Measurements from ENCODE around the gene GNGT2.
A peak's percentile ranks its signal among the peaks of the same experiment; 100 is the strongest.
"Not testable (repeated sequence)": the region's sequence is repeated elsewhere in the genome, so short reads cannot be mapped to it uniquely, and the experiment has no call there.

GNGT2 gene

DNA sequence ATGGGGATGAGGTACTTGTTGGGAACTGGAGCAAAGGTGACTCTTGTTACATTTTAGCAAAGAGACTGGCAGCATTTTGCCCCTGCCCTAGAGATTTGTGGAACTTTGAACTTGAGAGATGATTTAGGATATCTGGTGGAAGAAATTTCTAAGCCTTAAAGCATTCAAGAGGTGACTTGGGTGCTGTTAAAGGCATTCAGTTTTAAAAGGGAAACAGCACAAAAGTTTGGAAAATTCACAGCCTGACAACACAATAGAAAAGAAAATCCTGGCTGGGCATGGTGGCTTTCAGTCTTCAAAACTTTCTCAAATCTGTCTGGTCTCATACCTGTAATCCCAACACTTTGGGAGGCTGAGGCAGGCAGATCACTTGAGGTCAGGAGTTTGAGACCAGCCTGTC, 25.9 kb downstream of the GNGT2 start:
- H3K36me3 ChIP-seq (ENCODE audit: control insufficient read depth in 1 of 2, insufficient read depth in 2 of 2, low read length in 2 of 2); H3K27me3 ChIP-seq (ENCODE audit: low read depth, low read length); H3K9me3 ChIP-seq (ENCODE audit: control insufficient read depth in 1 of 2, low read length in 2 of 2); H3K4me3 ChIP-seq (ENCODE audit: low read depth in 1 of 2, low read length in 2 of 2); H3K4me1 ChIP-seq (ENCODE audit: control insufficient read depth in 1 of 2, insufficient read depth in 2 of 2, low read length in 2 of 2); H3K27ac ChIP-seq (ENCODE audit: low read length): not testable (repeated sequence)

DNA sequence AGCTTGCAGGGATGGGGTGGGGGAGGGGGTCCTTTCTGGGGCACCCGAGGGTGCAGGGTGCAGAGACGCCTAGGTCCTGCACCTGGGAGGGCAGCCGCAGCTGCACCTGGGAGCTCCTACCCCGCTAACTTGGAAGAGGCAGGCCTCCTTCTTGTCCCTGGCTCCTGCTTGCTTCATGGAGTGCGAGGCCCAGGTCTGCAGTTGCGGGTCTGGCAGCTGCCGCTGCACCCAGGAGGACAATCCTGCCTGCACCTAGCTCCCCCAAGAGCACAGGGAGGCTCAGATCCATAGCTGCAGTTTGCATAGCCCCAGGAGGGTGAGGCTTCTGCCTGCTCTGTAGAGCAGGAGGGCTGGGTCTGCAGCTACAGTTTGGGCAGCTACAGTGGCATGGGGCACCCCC, 26.6 kb downstream of the GNGT2 start:
- no peaks in the 10 kb centered on the region for H3K36me3 ChIP-seq (ENCODE audit: control insufficient read depth in 1 of 2, insufficient read depth in 2 of 2, low read length in 2 of 2)
- H3K9me3 ChIP-seq (ENCODE audit: control insufficient read depth in 1 of 2, low read length in 2 of 2), result no peaks in the 10 kb centered on the region
- no peaks in the 10 kb centered on the region for H3K27me3 ChIP-seq (ENCODE audit: low read depth, low read length)
- H3K27ac ChIP-seq (ENCODE audit: low read length), result no peak overlapping the region
- H3K4me3 ChIP-seq (ENCODE audit: low read depth in 1 of 2, low read length in 2 of 2), result no peak overlapping the region
- no peaks in the 10 kb centered on the region for H3K4me1 ChIP-seq (ENCODE audit: control insufficient read depth in 1 of 2, insufficient read depth in 2 of 2, low read length in 2 of 2)

DNA sequence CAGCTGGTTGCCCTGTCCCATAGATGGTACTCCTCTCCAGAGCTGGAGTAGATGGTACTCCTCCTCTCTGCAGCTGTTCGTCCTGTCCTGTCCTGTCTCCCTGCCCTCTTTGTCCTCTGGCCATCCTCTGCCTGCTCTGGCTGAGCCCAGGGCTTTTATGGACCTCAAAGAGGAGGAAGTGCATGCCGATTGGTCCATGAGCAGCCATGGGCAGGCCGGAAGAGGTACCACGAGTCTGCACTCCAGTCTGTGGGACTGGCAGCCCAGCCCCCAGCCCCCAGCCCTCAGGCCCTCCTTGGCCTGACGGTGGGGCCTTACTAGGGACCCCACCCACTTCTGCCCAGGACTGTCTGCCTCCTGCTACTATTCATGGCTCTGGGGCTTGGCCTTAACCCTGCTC, 27.0 kb downstream of the GNGT2 start:
- H3K36me3 ChIP-seq (ENCODE audit: control insufficient read depth in 1 of 2, insufficient read depth in 2 of 2, low read length in 2 of 2), result no peaks in the 10 kb centered on the region
- no peaks in the 10 kb centered on the region for H3K4me1 ChIP-seq (ENCODE audit: control insufficient read depth in 1 of 2, insufficient read depth in 2 of 2, low read length in 2 of 2)
- H3K9me3 ChIP-seq (ENCODE audit: control insufficient read depth in 1 of 2, low read length in 2 of 2), result no peaks in the 10 kb centered on the region
- no peak overlapping the region for H3K4me3 ChIP-seq (ENCODE audit: low read depth in 1 of 2, low read length in 2 of 2)
- H3K27me3 ChIP-seq (ENCODE audit: low read depth, low read length), result no peaks in the 10 kb centered on the region
- no peak overlapping the region for H3K27ac ChIP-seq (ENCODE audit: low read length)

DNA sequence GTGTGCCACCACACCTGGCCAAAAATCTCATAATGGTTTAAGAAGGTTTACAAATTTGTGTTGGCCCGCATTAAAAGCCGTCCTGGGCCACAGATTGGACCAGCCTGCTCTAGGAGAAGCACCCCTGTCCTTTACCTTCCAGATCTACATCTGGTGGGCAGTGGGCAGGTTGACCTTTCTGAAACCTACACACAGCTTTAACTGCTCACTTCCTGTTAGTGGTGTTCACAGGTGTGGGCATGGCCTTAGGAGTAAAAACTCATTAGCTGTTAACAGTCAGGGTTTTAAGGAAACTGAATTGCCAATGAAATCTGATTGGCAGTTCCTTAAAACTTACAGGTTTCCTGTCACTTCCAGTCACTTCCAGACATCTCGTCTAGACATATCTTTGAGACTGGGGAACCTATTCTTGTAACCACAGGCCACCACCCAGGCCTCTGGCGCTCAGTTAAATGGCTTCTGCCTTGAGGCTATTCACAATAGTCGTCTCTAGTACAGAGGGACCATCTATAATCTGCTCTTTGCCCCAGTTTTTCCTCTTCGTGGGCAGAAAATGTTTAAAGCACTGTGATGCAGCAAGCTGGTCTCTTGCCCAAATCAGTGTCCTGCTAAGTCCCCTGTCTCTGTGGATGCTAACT, 29.3 kb downstream of the GNGT2 start:
- no peaks in the 10 kb centered on the region for H3K36me3 ChIP-seq (ENCODE audit: control insufficient read depth in 1 of 2, insufficient read depth in 2 of 2, low read length in 2 of 2)
- H3K27ac ChIP-seq (ENCODE audit: low read length), result no peak overlapping the region
- H3K4me3 ChIP-seq (ENCODE audit: low read depth in 1 of 2, low read length in 2 of 2), result no peak overlapping the region
- H3K9me3 ChIP-seq (ENCODE audit: control insufficient read depth in 1 of 2, low read length in 2 of 2), result peaks cover 14 to 16% of the 10 kb centered on the region in 2 donors
- no peaks in the 10 kb centered on the region for H3K27me3 ChIP-seq (ENCODE audit: low read depth, low read length)
- no peaks in the 10 kb centered on the region for H3K4me1 ChIP-seq (ENCODE audit: control insufficient read depth in 1 of 2, insufficient read depth in 2 of 2, low read length in 2 of 2)

DNA sequence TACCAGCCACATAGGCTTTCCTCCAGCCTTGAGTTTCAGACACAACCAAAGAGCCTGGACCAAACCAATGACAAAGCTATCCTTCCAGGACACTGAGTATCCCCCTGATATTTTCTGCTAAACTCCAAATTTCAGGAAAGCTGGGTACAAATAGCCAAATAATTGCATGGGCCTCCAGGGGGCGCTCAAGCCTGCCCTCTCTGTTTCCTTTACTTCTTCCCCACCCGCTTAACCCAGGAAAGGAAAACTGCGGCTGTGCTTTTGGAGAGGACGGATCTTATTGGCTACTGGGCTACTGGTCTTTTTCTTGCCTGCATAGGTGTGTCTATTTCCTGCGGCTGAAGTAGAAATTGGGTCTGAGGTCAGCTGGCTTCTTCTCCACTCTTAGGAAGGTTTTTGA, 30.1 kb downstream of the GNGT2 start:
- Histone ChIP-seq H3K4me3 (ENCODE audit: low read depth in 1 of 2, low read length in 2 of 2) (no peak overlapping the region), H3K9me3 (ENCODE audit: control insufficient read depth in 1 of 2, low read length in 2 of 2) (peaks cover 18 to 24% of the 10 kb centered on the region in 2 donors), H3K36me3 (ENCODE audit: control insufficient read depth in 1 of 2, insufficient read depth in 2 of 2, low read length in 2 of 2) (no peaks in the 10 kb centered on the region), H3K27me3 (ENCODE audit: low read depth, low read length) (no peaks in the 10 kb centered on the region), H3K27ac (ENCODE audit: low read length) (no peak overlapping the region), H3K4me1 (ENCODE audit: control insufficient read depth in 1 of 2, insufficient read depth in 2 of 2, low read length in 2 of 2) (no peaks in the 10 kb centered on the region)

DNA sequence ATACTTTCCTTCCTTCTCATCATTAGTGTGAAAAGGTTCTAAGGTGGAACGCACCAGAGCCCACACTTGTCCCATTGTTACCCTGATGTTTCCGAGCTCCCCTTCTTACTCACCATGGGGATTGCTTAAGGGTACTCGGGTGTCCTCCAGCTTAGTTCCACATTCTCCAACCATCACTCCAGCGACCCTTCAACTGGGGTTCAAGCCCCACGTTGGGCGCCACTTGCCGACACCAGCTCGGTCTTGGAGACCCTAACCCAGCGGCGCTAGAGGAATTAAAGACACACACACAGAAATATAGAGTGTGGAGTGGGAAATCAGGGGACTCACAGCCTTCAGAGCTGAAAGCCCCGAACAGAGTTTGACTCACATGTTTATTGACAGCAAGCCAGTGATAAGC, 34.4 kb downstream of the GNGT2 start:
- H3K36me3 ChIP-seq (ENCODE audit: control insufficient read depth in 1 of 2, insufficient read depth in 2 of 2, low read length in 2 of 2); H3K4me1 ChIP-seq (ENCODE audit: control insufficient read depth in 1 of 2, insufficient read depth in 2 of 2, low read length in 2 of 2); H3K27me3 ChIP-seq (ENCODE audit: low read depth, low read length); H3K27ac ChIP-seq (ENCODE audit: low read length): not testable (repeated sequence)
- H3K9me3 ChIP-seq (ENCODE audit: control insufficient read depth in 1 of 2, low read length in 2 of 2), result peaks cover 18 to 32% of the 10 kb centered on the region in 2 donors
- peak overlapping the region in 1 of 2 donors; percentile 19 for H3K4me3 ChIP-seq (ENCODE audit: low read depth in 1 of 2, low read length in 2 of 2)

DNA sequence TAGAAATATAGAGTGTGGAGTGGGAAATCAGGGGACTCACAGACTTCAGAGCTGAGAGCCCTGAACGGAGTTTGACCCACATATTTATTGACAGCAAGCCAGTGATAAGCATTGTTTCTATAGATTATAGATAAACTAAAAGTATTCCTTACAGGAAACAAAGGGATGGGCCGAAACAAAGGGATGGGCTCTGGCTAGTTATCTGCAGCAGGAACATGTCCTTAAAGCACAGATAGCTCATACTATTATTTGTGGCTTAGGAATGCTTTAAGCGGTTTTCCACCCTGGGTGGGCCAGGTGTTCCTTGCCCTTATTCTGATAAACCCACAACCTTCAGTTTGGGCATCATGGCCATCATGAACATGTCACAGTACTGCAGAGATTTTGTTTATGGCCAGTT, 39.7 kb downstream of the GNGT2 start:
- H3K4me1 ChIP-seq (ENCODE audit: control insufficient read depth in 1 of 2, insufficient read depth in 2 of 2, low read length in 2 of 2); H3K27ac ChIP-seq (ENCODE audit: low read length); H3K36me3 ChIP-seq (ENCODE audit: control insufficient read depth in 1 of 2, insufficient read depth in 2 of 2, low read length in 2 of 2); H3K4me3 ChIP-seq (ENCODE audit: low read depth in 1 of 2, low read length in 2 of 2): not testable (repeated sequence)
- peaks cover 2 to 12% of the 10 kb centered on the region in 2 donors for H3K9me3 ChIP-seq (ENCODE audit: control insufficient read depth in 1 of 2, low read length in 2 of 2)
- peaks cover 11% of the 10 kb centered on the region for H3K27me3 ChIP-seq (ENCODE audit: low read depth, low read length)

DNA sequence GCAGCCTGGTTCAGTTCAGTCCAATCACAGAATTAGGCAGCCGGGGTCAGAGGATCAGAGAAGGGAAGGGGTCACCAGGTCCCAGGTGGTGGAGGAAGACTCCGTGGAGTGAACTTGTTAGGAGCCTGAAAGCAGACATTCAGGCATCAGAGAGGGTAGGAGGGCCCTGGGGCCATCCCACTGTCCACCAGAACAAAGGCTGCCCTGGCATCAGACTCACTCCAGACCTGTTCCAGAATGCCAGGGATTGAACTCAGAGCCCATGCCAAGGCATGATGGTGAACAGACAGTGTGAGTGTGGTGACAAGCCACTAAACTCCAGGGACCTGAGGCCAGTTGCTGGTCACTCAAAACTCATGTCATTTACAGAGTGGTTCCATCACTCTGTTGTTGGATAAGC, 40.2 kb downstream of the GNGT2 start:
- Histone ChIP-seq H3K9me3 (ENCODE audit: control insufficient read depth in 1 of 2, low read length in 2 of 2) (peaks cover 0 to 7% of the 10 kb centered on the region in 2 donors), H3K27me3 (ENCODE audit: low read depth, low read length) (peaks cover 11% of the 10 kb centered on the region), H3K4me3 (ENCODE audit: low read depth in 1 of 2, low read length in 2 of 2) (no peak overlapping the region), H3K4me1 (ENCODE audit: control insufficient read depth in 1 of 2, insufficient read depth in 2 of 2, low read length in 2 of 2) (no peaks in the 10 kb centered on the region), H3K36me3 (ENCODE audit: control insufficient read depth in 1 of 2, insufficient read depth in 2 of 2, low read length in 2 of 2) (no peaks in the 10 kb centered on the region), H3K27ac (ENCODE audit: low read length) (no peak overlapping the region)

DNA sequence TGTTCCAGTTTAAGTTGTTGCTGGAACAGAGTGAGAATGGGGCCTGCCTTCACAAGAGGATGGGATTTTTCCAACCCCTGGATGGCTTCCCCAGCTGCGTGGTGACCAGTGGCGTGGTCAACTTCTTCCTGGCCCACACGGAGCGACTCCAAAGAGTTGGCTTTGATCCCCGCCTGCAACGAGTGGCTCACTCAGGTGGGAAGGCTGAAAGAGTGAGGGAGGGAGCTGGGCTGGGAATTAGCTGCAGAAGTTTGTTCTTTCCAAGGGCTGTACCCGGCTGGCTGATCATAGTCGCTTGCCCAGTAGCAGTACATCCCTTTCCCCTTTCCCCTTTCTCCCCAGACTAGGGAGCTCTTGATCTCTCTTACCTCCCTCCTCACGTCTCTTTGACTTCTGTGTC, 41.7 kb downstream of the GNGT2 start:
- Histone ChIP-seq H3K9me3 (ENCODE audit: control insufficient read depth in 1 of 2, low read length in 2 of 2) (no peaks in the 10 kb centered on the region), H3K4me3 (ENCODE audit: low read depth in 1 of 2, low read length in 2 of 2) (no peak overlapping the region), H3K27me3 (ENCODE audit: low read depth, low read length) (peaks cover 11% of the 10 kb centered on the region), H3K36me3 (ENCODE audit: control insufficient read depth in 1 of 2, insufficient read depth in 2 of 2, low read length in 2 of 2) (no peaks in the 10 kb centered on the region), H3K27ac (ENCODE audit: low read length) (no peak overlapping the region), H3K4me1 (ENCODE audit: control insufficient read depth in 1 of 2, insufficient read depth in 2 of 2, low read length in 2 of 2) (no peaks in the 10 kb centered on the region)

DNA sequence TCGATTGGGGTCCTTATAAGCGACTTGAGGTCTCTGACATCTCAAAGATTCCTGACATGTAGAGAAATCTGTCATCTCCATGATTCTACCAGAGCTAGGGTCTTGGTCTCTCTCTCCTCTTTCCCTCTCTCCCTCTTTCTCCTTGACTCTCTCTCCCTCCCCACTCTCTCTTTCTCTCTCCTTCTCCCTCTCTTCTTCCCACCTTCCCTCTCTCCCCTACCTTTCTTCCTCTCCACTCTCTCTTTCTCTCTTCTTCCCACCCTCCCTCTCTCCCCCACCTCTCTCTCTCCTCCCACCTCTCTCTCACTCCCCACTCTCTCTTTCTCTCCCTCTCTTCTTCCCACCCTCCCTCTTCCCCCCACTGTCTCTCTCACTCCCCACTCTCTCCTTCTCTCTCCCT, 45.2 kb downstream of the GNGT2 start:
- no peak overlapping the region for H3K4me3 ChIP-seq (ENCODE audit: low read depth in 1 of 2, low read length in 2 of 2)
- H3K27me3 ChIP-seq (ENCODE audit: low read depth, low read length), result peaks cover 11% of the 10 kb centered on the region
- no peaks in the 10 kb centered on the region for H3K36me3 ChIP-seq (ENCODE audit: control insufficient read depth in 1 of 2, insufficient read depth in 2 of 2, low read length in 2 of 2)

DNA sequence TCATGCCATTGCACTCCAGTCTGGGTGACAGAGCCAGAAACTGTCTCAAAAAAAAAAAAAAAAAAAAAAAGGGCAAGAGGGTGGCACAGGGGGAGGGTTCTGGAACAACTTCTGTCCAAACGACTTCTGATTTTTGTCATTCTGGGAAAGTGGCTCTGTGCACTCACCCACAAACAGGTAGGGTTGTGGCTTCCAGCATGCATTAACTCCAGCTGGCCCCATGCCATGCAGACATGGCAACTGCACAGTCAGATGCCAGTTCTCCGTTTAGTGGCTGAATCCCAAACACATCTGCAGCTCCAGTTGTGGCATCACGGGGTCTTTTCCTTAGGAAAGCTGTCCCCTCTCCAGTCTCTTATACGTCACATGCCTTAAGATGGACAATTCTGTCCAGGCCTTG, 47.5 kb downstream of the GNGT2 start:
- Histone ChIP-seq H3K36me3 (ENCODE audit: control insufficient read depth in 1 of 2, insufficient read depth in 2 of 2, low read length in 2 of 2) (no peaks in the 10 kb centered on the region), H3K4me1 (ENCODE audit: control insufficient read depth in 1 of 2, insufficient read depth in 2 of 2, low read length in 2 of 2) (no peaks in the 10 kb centered on the region), H3K27me3 (ENCODE audit: low read depth, low read length) (peaks cover under 1% of the 10 kb centered on the region), H3K27ac (ENCODE audit: low read length) (no peak overlapping the region), H3K4me3 (ENCODE audit: low read depth in 1 of 2, low read length in 2 of 2) (no peak overlapping the region), H3K9me3 (ENCODE audit: control insufficient read depth in 1 of 2, low read length in 2 of 2) (no peaks in the 10 kb centered on the region)

More for the DNA sequence above, 45.2 kb downstream of the GNGT2 start:
- H3K9me3 ChIP-seq (ENCODE audit: control insufficient read depth in 1 of 2, low read length in 2 of 2), result no peaks in the 10 kb centered on the region
- no peak overlapping the region for H3K27ac ChIP-seq (ENCODE audit: low read length)
- no peaks in the 10 kb centered on the region for H3K4me1 ChIP-seq (ENCODE audit: control insufficient read depth in 1 of 2, insufficient read depth in 2 of 2, low read length in 2 of 2)

DNA sequence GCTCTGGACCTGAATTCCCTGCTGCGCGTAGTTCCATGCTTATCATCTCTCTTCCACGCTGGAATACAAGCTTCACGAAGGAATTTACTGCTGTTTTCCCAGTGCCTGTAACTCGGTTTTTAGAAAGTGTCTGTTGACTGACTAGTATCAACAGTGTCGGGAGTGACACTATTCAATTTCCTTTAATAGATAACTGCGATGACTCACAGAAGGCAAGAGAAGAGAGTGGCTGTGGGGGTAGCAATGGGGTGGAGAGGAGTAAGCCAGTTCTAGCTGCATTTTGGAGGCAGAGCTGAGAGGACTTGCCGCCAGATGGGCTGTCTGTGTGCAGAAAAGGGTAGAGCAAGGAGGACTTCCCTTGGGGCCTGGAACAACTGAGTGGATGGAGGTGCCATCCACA, 52.6 kb downstream of the GNGT2 start:
- Histone ChIP-seq H3K4me3 (ENCODE audit: low read depth in 1 of 2, low read length in 2 of 2) (no peak overlapping the region), H3K36me3 (ENCODE audit: control insufficient read depth in 1 of 2, insufficient read depth in 2 of 2, low read length in 2 of 2) (no peaks in the 10 kb centered on the region), H3K9me3 (ENCODE audit: control insufficient read depth in 1 of 2, low read length in 2 of 2) (no peaks in the 10 kb centered on the region), H3K27ac (ENCODE audit: low read length) (no peak overlapping the region), H3K4me1 (ENCODE audit: control insufficient read depth in 1 of 2, insufficient read depth in 2 of 2, low read length in 2 of 2) (no peaks in the 10 kb centered on the region), H3K27me3 (ENCODE audit: low read depth, low read length) (peaks cover 4% of the 10 kb centered on the region)

Data from muscle layer of duodenum (tissue), 2 donors.